Stimulated activated CD8-positive, alpha-beta memory T cell treated with anti-CD3 and anti-CD28 coated beads, Interleukin-15, amount 100 ng/mL, for 4 hours (primary cell): ENCODE measurements around the gene MVB12A.

ENCODE experiments used
- DNase-seq, 2 donors: peaks; one replicate each; pipeline ENCODE4 v3.0.0-alpha.2; 2020; ENCODE audit warnings: low read depth in 2 of 2

The MVB12A gene

GRCh38 chr19:17404621-17405249 lies 15.1 kb upstream of the MVB12A start:
- no peak for DNase-seq

GRCh38 chr19:17405250-17406045 lies 14.4 kb upstream of the MVB12A start, which contains the start of gene BST2:
BST2 (minus strand) TSS chr19:17405630; CDS start chr19:17405575, 55 bp downstream.
- DNase-seq = peak in 1 of 2 donors; percentile 36

GRCh38 chr19:17406046-17406886 lies 13.6 kb upstream of the MVB12A start:
- DNase-seq = no peak

DNA sequence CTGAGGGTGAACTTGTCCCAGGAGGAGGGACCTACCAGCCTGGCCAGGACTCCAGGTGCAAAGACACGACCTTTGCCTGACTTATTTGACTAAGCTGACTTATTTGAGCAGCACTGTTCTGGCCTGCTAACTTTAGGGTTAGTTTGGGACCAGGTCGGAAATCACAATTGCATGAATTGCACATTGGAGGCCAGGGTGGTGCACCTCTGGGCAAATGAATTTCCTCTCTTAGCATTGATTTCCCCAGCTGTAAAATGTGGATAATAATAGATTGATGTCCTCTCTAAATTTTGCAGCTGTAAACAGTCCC lies 13.0 kb upstream of the MVB12A start:
- no peak for DNase-seq

- no peak for DNase-seq
Measured at GRCh38 chr19:17409990-17410389, 9.9 kb upstream of the MVB12A start.

- DNase-seq = no peak
Measured at GRCh38 chr19:17411801-17412200, 8.0 kb upstream of the MVB12A start.

DNA sequence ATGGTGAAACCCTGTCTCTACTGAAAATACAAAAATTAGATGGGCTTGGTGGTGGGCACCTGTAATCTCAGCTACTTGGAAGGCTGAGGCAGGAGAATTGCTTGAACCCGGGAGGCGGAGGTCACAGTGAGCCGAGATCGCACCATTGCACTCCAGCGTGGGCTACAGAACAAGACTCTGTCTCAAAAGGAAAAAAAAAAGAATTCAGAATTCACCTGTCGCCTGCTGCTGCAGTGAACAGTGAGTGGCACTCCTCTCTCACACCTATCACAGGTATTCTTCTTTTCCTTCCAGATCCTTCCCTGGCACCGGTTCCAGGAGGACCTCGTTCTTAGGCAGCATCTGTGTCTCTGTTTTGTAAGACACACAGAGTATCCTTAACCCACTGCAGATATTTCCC lies 5.8 kb upstream of the MVB12A start:
- no peak for DNase-seq

DNA sequence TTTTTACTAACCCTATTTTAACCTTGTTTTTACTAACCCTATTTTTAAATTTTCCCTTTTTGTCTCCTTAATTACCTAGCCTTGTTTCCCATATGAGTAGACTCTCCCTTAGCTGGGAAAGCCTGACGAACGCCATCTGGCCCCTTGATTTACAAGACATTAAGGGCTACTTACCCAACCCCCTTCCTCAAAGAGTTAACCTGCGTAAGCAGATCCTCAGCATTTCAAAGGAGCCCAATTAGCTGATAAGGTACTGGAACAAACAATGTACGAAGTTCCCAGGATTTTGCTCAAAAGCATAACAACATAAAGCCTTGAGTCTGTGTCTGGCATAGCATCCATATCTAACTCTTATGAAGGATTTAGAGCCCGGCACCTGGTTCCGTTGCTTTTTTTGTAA lies 4.7 kb upstream of the MVB12A start:
- no peak for DNase-seq

- no peak for DNase-seq
Measured at GRCh38 chr19:17418710-17419109, 1.1 kb upstream of the MVB12A start.

DNA sequence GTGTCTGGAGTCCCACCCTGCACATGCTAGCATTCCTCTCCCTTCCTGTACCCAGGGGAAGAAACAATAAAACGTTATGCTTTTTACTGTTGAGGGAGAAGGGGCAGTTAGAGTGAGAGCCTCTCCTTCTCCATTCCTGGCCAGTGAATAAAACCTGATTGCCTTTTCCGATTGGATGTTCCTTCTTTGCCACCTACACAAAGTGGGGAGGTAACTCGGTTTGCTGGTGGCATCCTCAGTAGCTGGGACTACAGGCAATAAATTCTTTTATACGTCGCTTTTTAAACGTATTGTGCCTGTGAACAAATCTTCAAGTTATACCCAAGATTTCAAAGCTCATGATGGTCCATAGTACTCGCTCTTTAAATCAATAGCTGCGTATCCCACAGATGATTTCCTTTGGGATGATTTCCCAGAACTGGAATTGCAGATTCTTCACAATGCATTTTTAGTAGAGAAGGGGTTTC lies 660 bp upstream of the MVB12A start:
- no peak for DNase-seq

- no peak for DNase-seq
Measured at GRCh38 chr19:17420475-17420924, 653 bp downstream of the MVB12A start.

DNA sequence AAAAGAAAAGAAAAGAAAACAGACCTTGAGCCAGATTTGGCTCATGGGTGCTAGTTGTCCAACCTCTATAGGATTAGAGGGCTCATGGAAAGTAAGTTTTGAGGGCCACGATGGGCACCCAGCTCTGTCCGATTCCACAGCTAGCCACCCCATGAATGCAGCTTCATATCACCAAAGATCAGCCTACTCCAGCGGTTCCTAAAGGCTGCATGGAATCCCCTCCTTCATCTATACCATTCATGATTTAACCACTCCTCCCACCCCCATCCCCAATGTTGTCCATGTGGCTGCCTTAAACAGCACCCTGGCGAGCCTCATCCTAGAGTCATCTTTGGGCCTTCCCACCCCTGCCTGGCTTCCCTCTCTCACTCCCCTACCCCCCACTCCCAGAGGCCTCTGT lies 2.1 kb downstream of the MVB12A start:
- no peak for DNase-seq

- no peak for DNase-seq
Measured at GRCh38 chr19:17423429-17424208, 3.8 kb downstream of the MVB12A start.

GRCh38 chr19:17424743-17425365 lies 5.0 kb downstream of the MVB12A start:
- no peak for DNase-seq

DNA sequence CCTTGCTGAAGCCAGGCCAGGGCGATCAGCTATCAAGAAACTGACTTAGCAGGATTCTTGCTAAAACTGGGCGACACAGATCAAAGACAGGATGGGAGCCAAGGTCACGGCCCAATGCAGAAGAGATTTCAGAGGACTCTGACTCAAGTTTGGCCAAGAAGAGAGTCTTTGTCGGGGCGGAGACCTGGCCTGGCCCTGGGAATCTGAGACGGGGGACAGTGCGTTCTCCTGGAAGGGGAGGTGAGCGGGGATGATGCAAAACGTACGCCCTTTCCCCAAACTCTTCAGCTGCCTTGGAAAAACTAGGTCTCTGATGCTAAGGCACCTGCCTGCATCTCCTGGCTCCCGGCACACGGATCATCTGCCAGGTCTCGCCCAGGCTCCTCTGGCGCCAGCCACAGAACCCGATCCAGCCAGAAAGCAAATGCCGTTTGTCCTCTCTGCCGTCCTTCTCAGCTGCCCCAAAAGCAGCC lies 9.8 kb downstream of the MVB12A start:
- no peak for DNase-seq

- DNase-seq = no peak
Measured at GRCh38 chr19:17431417-17431816, 11.6 kb downstream of the MVB12A start.

- no peak for DNase-seq
Measured at GRCh38 chr19:17435218-17435617, 15.4 kb downstream of the MVB12A start.

DNA sequence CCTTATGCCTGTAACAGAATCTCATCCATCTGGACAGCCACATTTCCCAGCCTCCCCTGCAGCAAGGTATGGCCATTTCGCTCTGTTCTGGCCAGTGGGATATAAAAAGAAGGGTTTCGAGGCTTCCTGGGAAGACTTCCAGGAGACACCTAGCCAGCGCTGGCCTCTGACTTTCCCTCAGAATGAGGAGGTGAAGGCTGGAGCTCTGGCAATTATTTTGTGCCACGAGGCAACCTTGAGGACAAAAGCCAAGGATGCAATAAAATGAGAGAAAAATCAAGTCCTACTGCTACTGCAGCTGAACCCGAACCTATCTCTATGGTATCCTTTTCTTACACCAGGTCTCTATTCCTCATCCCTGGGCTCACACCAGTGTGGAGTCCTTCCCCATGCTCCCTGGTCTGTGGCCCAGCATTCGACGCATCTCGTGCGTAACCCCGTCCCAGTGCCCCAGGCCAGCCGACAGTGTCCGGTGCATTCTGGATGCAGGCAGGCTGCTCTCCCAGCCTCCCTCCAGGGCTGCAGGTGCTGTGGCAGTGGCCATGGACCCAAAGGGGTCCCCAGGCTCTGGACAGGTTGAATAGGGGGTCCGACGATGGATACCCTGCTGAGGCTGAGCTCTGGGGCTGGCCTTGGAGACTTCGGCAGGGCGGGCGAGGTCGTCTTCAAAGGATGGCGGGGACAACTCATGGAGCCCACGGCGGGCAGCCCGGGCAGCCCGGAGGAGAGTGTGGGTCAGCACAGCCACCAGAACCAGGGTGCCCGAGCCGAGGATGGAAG lies 16.4 kb downstream of the MVB12A start:
- DNase-seq = no peak

GRCh38 chr19:17436874-17437267 lies 17.0 kb downstream of the MVB12A start:
- DNase-seq = no peak
